NCI-H2196 (cell line): ENCODE measurements around the gene OBP2A.
"Not testable (repeated sequence)": the region's sequence is repeated elsewhere in the genome, so short reads cannot be mapped to it uniquely, and the experiment has no call there.

Source experiments
- DNase-seq: peaks from one replicate; lab custom pipeline; 2025; ENCODE audit not compliant: unreplicated experiment; lab: John Stamatoyannopoulos, UW

Gene OBP2A, protein sequence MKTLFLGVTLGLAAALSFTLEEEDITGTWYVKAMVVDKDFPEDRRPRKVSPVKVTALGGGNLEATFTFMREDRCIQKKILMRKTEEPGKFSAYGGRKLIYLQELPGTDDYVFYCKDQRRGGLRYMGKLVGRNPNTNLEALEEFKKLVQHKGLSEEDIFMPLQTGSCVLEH

DNA sequence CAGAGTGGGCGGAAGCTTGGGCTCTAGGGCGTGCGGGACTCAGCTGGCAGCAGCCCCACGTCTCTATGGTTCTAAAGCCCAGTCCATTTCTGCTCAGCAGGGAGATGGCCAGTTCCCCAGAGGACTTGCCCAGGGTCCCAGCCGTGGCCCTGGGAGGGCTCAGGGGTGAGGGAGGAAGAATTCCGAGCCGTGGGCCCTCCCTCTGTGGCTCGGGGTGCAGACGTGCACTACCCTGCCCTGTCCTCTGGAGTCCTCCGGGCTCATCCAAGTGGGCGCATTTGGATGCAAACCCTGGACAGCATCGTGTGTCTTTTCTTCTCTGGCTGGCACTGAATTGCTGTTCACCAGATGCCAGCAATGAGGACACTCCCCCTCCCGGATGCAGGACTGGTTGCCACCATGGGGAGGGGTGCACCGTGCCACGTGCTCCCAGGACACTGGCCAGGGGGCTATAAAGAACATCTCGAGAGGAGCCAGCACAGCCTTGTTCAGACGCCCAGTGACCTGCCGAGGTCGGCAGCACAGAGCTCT, at the start of gene OBP2A:
Gene OBP2A (plus strand): TSS at position 481 of the 531 bp plus-strand sequence. CDS start 55 bp downstream, outside the sequence.
- DNase-seq, result not testable (repeated sequence)

DNA sequence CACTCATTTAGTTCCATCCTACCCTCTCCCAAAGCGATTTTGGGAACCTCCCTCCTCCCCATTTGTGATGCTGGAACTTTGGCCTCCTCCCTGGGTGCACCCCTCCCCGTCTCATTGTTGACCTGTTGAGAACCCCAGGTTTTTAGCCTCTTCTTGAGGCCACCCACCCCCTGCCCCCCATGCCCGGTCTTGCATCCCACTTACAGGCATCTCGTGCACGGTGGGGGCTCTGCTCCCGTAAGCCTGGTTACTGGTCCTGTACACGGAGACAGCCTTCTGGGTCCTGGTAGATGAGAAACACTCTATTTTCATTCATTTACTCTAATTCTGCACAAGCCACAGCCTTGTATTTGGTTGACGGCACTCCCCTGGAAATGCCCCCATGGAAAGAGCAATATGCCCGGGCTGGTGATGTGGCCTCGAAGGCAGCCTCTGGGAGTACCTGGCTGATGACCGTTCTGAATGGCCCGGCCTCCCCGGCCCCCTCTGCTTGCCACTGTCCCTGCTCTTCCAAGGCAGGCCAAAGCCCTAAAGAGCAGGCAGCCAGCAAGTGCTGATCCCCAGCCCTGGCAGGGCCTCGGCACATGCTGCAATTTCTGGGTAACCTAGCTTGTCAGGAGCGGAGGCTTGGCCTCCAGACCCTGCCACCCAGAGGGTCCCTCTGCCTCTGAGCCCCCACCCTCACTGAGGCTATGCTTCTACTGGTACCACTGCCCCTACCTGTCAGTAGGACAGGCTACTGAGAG, 47.4 kb upstream of the OBP2A start:
- DNase-seq, result no peak

DNA sequence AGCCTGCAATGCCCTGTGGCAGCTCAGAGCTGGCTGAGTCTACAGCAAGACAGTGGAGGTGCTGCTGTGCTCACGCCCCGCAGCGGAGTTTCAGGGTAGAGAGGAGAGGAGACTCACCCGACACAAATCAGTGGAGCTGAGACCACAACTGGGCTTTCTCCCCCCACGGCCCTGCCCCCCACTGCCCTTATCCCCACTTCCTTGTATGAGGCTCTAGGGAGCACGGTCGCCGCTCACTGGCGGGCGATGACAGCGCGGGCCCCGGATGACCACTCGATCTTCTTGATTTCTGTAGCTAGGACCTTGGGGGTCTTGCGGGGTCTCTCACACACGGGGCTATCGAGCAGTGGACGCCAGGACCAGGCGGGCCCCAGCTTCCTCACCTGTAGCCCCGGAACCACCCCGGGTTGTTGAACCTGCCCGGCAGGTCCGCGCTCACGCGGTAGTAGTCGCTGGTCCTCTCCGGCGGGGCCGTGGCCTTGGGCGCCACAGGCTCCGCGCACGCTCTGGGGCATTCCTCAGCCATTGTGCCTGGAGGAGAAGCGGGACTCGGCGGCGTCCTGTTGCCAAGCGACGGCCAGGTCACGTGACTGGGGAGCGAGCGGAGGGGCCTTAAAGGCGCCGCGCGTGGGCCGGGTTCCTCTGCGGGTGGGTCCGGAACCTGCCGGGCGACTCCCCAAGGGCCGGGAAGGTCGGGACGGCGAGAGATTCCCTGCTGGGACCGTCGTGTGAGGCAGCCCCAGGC, 46.4 kb upstream of the OBP2A start:
- DNase-seq, result peak; percentile 83

DNA sequence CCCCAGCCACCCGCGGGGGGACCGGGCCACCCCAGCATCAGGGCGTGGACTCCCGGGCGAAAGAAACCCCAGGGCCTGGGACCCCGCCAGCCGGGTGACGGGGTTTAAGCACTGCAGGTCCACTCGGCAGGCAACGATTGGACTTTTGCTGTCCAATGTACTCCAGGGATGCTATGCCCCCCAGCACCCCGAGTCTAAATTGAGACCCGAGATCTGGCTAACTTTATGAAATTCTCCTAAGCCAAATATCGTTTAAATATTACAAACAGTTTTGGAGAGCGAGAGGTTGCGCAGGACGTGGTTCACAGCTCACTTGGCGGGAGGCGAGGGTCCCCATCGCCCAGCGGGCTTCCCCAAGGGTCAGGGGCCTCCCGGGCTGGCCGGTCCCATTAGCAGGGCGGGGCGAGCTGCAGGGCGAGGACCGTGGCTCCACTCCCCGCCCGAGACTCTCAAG, 45.8 kb upstream of the OBP2A start:
- no peak for DNase-seq

DNA sequence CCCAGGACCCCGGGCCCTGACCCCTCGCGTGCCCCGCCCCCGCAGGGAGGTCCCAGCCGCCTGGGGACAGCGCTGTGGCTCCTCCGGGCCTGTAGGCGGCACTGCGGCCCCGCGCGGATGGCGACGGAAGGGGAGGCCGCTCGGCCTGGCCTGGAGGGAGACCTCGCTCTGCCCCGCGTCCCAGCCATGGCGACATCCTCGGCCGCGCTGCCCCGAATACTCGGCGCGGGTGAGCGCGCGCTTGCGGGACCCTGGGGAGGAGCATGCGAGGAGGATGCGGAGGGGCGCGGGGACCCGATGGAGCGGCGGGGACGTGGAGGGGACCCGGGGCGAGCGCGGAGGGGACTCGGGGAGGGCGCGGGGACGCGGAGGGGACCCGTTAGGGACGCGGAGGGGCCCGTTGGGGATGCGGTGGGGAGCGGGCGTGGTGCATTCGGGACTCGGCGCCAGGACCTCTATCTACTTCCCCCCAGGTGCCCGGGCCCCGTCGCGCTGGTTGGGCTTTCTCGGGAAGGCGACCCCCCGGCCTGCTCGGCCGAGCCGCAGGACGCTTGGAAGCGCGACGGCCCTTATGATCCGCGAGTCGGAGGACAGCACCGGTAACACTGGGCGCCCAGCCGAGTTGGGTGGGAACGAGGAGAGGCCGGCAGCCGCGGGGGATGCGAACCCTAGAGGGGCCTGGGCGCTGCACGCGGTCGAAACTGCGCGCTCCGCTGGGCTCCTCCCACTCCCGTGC, 45.2 kb upstream of the OBP2A start, which contains the start of gene MRPS2:
Gene MRPS2 (plus strand): TSS at position 158 of the 736 bp plus-strand sequence. CDS start 29 bp downstream, at position 187.
- peak; percentile 89 for DNase-seq

DNA sequence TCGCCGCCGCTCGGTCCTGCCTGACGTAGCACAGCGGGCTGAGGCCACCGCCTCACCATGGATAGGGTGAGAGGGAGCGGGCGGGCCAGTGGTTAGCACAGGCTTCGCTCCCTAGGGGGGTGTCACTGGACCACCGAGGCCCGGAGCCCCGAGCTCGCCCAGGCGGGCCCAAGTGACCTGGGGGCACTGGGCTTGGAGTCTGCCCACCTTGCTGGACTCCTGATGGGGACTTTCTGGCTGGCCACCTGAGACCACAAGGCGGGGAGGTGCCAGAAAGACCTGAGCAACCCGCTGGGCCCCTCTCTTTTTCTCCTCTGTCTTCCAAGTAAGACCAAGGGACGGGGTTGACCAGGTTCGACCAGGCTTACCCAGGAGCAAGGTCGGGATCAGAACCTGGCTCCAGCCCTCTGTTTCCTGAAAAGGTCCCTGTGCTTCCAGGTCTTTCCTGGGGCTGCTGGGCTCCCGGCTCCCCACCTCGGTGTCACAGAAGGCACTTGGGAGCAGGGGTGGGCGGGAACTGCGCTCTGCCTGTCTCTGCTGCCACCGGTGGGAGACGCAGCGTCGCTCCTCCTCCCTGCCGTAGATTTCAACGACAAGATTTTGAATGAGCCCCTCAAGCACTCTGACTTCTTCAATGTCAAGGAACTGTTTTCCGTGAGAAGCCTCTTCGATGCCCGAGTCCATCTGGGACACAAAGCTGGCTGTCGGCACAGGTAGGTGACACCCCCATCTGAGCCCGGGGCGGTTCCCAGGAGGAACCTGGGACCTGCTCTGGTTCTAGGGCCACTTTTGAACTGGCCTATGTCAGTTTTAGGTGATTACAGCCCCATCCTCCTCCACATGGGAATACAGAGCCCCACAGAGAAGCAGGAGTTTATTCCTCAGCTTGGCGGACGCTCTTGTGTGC, 44.4 kb upstream of the OBP2A start:
- no peak for DNase-seq

DNA sequence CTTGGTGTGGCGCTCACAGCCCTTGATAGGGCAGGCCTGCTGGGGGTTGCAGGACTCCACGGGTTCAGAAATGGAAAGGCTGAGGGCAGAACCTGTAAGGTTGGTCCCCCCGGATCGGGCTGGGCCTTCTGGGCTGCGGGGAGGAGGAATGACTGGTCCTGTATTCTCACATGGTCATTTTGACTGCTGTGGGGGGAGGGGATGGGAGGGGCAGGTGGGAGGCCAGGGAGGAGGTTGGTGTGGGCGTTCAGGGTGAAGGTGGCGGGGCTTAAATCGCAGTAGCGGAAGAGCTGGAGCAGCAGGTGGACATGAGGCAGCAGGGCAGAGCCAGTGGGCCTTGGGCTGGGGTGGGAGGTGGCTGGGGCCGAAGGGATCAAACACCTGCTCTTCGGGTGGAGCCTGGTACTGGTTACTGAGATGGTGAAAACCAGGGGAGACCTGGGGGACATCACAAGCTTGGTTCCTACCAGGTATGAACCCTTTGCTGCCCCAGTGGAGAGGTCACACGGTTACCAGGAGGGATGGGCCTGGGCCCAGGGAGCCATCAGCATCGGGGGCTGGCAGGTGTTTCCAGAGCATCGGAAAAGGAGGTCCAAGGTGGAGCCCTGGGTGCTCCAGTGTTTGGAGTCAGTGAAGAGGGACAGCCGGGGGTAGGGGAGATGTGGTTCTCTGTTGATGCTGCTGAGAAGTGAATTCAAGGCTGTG, 43.6 kb upstream of the OBP2A start:
- no peak for DNase-seq

DNA sequence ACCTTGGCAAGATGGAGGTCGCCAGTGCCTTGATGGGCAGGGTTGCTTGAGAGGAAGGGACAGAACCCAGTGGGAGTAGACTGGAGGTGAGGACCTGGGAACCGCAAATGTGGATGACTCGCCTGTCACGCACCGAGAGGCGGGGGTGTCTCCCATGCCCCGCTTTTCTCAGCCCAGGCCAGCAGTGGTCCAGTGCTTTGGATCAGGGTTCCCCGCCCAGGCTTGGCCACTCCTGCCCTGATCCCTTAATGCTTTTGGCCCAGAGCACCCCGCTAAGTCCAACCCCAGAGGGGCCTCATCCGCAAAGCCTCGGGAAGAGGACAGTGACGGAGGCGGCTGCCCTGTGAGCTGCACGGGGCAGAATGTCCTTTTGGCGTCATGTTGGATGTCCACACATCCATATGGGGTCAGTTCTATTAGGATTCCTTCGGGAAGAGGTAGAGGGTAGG, 43.0 kb upstream of the OBP2A start:
- no peak for DNase-seq

DNA sequence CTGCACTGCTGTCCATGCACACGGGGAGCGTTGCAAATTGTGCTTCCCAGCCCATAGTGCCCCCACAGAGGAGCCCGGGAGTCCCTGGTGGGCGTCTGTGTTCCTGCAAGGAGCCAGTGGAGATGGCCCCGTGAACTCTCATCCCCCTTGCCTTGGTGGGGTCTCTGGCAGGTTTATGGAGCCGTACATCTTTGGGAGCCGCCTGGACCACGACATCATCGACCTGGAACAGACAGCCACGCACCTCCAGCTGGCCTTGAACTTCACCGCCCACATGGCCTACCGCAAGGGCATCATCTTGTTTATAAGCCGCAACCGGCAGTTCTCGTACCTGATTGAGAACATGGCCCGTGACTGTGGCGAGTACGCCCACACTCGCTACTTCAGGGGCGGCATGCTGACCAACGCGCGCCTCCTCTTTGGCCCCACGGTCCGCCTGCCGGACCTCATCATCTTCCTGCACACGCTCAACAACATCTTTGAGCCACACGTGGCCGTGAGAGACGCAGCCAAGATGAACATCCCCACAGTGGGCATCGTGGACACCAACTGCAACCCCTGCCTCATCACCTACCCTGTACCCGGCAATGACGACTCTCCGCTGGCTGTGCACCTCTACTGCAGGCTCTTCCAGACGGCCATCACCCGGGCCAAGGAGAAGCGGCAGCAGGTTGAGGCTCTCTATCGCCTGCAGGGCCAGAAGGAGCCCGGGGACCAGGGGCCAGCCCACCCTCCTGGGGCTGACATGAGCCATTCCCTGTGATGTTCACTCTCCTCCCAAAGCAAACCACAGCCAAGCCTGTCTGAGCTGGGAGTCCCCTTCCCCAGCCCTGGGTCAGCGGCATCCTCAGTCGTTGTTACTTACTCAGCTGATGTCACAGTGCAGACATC, 42.3 kb upstream of the OBP2A start:
- DNase-seq, result no peak

DNA sequence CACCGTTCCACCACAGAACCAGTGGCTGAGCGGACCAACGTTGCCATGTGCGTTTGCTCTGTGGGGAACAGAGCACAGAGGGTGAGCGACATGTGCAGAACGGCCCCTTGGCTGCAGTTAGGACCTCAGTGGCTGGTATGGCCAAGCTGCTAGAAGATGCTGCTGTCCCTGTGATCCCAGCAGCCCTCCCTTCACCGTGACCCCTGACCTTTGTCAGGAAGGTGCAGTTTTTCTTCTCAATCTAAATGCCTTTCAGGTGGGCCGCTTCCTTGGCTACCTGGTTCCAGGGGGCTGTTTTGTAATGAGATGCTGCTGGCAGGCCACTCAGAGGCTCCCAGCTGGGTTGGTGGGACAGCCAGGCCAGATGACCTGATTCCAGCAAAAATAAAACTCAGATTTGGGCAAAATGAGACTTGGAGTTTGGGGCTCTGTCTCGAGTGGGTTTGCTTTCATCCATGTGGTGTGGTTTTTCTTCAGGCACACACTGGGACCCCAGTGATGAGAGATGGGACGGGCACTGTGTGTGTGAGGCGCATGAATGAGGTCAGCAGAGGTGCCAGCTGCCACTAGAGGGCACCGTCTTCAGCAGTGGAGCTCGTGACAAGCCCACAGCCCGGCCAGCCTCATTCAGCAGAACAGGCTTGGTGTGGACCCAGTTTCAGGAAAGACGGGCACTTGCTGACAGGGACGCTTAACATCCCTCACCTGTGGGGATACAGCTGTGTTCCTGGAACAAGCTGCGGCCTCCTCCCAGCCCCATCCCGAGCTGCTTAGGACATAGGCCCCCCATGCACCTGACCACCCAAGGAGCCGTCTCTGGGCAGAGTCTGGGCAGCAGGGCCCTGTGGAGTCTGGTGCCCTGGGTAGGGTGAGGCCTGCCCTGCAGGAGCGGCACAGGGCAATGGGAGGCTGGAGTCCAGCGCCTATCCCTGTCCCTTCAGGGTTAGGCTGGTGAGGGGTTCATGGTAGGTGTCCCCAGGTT, 41.4 kb upstream of the OBP2A start:
- DNase-seq, result peak; percentile 50

DNA sequence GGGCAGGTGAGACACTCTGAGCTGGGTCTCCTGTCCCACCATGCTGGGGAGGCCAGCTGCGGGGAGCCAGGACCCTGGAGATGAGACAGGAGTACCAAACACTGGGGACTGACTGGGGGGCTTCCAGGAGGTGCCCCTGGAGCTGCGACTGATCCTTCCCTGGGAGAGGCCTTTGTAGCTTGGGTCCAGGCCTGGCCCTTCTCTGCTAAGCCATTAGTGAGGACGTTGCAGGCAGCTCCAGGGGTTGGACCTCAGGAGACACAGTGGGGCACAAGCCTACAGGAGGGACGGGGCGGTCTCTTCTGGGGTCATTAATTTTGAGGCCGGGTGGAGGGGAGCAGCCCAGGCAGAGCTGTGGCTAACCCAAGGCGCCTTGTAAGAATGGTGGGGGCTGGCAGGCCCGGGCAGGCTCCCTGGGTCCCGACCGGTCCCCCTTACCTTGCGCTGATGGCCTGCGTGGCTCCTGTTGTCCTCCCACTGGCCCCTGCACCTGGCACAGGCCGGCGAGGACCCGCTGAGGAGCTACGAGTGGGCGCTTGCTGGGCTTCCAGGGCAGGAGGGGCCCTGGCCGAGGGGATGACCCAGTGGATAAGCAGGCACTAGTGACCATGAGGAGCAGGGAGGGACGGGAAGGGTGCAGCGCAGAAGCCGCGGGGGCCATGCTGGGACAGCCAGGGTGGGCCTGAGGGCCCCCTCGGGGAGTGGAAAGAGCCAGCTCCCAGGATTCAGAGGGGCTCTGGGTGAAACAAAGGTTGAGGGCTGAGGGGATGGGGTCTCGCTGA, 40.3 kb upstream of the OBP2A start:
- DNase-seq, result no peak

DNA sequence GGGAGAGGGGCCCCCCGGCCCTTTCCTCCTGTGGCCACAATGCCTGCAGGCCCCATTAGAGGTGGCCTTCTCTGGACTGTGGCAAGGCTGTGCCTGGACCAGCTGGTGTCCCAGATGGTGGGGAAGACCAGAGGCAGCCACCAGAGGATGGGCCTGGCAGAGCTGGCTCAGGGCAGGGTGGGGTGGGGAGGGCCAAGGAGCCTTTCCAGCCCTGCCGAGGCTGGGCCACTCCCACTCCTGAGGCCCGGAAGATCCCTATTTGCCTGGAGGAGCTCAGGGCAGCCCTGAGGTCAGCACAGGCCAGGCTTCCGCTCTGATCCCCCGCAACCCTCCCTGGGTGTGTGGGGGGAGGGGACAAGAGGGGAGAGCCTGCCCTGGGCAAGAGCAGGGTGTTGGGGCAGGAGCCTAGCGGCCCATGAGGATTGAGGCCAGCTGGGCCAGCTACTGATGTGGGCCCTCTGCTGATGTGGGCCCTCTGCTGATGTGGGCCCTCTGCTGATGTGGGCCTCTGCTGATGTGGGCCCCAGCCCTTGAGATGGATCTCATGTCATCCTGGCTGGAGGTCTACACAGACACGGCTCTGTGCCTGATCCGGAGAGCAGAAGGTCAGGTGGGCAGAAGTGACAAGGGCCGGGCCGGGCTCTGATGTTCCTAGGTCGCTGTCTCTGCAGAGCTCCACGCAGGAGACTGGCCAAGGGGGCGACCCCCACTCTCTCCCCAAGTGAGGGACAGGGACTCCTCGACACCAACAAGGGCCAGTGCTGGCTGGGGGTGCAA, 39.4 kb upstream of the OBP2A start:
- no peak for DNase-seq

DNA sequence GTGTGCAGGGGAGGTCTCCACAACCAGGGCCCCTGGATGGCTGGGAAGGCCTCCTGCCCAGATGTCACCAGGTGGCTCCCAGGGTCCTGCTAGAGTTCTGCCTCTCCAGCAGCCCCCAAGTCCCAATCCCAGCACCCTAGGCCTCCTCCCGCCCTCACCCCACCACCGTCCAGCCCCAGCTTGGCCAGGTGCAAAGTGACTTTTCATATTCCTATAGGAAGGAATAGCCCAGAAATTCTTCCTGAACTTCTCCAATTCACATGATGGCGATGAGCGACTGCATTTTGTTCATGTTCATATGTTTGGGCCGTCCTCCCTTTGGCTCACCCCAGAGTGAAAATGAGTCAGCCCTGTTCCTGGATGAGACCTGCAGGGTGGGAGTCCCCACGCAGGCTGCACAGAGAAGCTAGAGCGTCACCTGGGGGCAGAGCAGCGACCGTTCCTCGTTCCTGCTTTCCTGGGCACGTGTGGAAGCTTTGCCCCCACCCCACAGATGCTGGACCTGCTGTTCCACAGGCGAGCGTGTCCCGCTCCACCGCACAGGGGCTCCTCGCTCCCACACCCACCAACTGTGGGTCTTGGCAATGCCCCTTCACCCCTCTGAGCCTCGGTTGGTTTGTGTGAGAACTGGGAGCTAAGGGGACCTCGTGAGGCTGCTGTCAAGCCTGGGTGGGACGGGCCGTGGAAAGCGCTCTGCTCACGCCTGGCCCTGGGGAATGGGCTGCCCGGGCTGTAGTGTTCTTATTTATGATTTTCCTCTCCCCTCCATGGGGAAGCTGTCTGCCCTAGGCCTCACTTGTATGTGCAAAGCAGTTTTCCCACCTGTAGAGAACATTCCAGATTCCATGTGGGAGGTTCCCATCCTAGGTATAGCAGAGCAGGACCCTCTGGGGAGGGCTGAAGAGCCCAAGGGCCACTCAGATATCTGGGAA, 38.6 kb upstream of the OBP2A start:
- no peak for DNase-seq

DNA sequence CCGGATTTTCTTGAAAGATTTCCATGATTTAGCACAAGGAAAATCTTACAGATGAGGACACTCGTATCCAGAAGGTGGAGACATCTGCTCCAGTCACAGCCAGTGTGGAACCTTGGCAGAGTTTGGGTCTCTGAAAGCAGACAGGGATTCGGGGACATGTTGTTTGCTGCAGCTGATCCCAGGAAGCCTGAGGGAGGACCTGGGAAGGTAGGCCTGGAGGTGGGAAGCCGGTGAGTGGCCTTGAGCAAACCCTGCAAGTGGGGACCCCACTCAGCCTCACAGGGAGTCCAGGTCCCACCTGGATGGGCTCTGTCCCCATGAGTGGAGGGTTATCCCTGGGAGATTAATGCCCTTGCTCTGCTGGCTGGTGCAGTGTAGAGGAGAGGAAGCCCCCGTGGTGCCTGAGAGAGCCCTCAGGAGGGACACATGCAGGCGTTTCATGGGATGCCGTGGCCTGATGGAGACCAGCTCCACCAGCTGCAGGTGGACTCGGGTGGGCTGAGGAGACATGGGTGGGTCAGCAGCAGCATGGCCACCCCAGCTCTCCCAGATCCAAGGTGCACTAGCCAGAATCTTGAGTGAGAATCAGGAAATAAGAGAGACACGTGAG, 37.6 kb upstream of the OBP2A start:
- no peak for DNase-seq
